Mesenchymal stem cell (in vitro differentiated cells and primary cell): ENCODE data around the gene SLC8A1.

Source experiments
- DNase-seq: peaks from one replicate; pipeline ENCODE4 v3.0.0-alpha.2; 2013
- H2AFZ ChIP-seq: one replicate; pipeline ENCODE4 v1.6.1; 2013; ENCODE audit warnings: low read depth, mild to moderate bottlenecking, control low read depth, inconsistent platforms, low read length, moderate library complexity
- H2AK5ac ChIP-seq: 2 replicates; pipeline ENCODE4 v1.6.1; 2013; ENCODE audit warnings: low read length, moderate library complexity, mild to moderate bottlenecking, inconsistent platforms; ENCODE audit not compliant: severe bottlenecking
- H2BK120ac ChIP-seq: one replicate; pipeline ENCODE4 v1.6.1; 2013; ENCODE audit warnings: low read depth, mild to moderate bottlenecking, inconsistent platforms, low read length, moderate library complexity
- H2BK12ac ChIP-seq, 2 experiments: one replicate each; pipeline ENCODE4 v1.6.1; 2013; ENCODE audit warnings: inconsistent platforms in 2 of 2, low read length in 2 of 2, mild to moderate bottlenecking in 2 of 2, moderate library complexity in 2 of 2, control low read depth in 1 of 2
- H2BK15ac ChIP-seq: one replicate; pipeline ENCODE4 v1.6.1; 2013; ENCODE audit warnings: mild to moderate bottlenecking, low read depth, inconsistent platforms; ENCODE audit not compliant: poor library complexity, severe bottlenecking
- H2BK5ac ChIP-seq: 2 replicates; pipeline ENCODE4 v1.6.1; 2013; ENCODE audit warnings: low read depth, mild to moderate bottlenecking, low read length, control low read depth, inconsistent platforms; ENCODE audit not compliant: poor library complexity, severe bottlenecking
- H3K14ac ChIP-seq, 2 experiments: one replicate each; pipeline ENCODE4 v1.6.1; 2013; ENCODE audit warnings: inconsistent platforms in 2 of 2, low read length in 2 of 2, control low read depth in 1 of 2, mild to moderate bottlenecking in 1 of 2, moderate library complexity in 1 of 2
- H3K18ac ChIP-seq, 2 experiments: one replicate each; pipeline ENCODE4 v1.6.1; 2013; ENCODE audit warnings: inconsistent platforms in 2 of 2, low read length in 2 of 2, control low read depth in 1 of 2, low read depth in 1 of 2, mild to moderate bottlenecking in 1 of 2
- H3K23ac ChIP-seq, 2 experiments: one replicate each; pipeline ENCODE4 v1.6.1; 2013; ENCODE audit warnings: inconsistent platforms in 2 of 2, low read length in 2 of 2, mild to moderate bottlenecking in 2 of 2, moderate library complexity in 2 of 2, control low read depth in 1 of 2
- H3K27ac ChIP-seq: 2 replicates; pipeline ENCODE4 v1.5.1; 2013; ENCODE audit warnings: mild to moderate bottlenecking, moderate library complexity, low read length, control low read depth, inconsistent platforms; ENCODE audit not compliant: poor library complexity, severe bottlenecking
- H3K27me3 ChIP-seq, 2 experiments: 2 replicates each; pipeline versions ENCODE4 v1.6.1 to v1.7.0; 2013; ENCODE audit warnings: low read length in 2 of 2, mild to moderate bottlenecking in 2 of 2, moderate library complexity in 2 of 2, control low read depth in 1 of 2, inconsistent platforms in 1 of 2; ENCODE audit not compliant: control insufficient read depth in 1 of 2, insufficient read depth in 1 of 2
- H3K36me3 ChIP-seq, 2 experiments: 2 replicates each; pipeline versions ENCODE4 v1.6.1 to v1.7.0; 2013; ENCODE audit warnings: low read length in 2 of 2, control low read depth in 1 of 2, inconsistent platforms in 1 of 2, low read depth in 1 of 2, mild to moderate bottlenecking in 1 of 2; ENCODE audit not compliant: insufficient read depth in 2 of 2, control insufficient read depth in 1 of 2
- H3K4ac ChIP-seq, 2 experiments: one replicate each; pipeline ENCODE4 v1.6.1; 2013; ENCODE audit warnings: inconsistent platforms in 2 of 2, low read length in 2 of 2, mild to moderate bottlenecking in 2 of 2, moderate library complexity in 2 of 2, control low read depth in 1 of 2, low read depth in 1 of 2
- H3K4me1 ChIP-seq: 2 replicates; pipeline ENCODE4 v1.6.1; 2013; ENCODE audit warnings: low read depth, low read length, control low read depth; ENCODE audit not compliant: control insufficient read depth, insufficient read depth
- H3K4me2 ChIP-seq: 2 replicates; pipeline ENCODE4 v1.6.1; 2013; ENCODE audit warnings: low read length, mild to moderate bottlenecking, inconsistent platforms; ENCODE audit not compliant: poor library complexity, severe bottlenecking
- H3K4me3 ChIP-seq, 2 experiments: 2 replicates each; pipeline versions ENCODE4 v1.5.1 to v1.7.0; 2013; ENCODE audit warnings: low read length in 2 of 2, mild to moderate bottlenecking in 2 of 2, control low read depth in 1 of 2, low read depth in 1 of 2; ENCODE audit not compliant: insufficient read depth in 1 of 2
- H3K79me1 ChIP-seq: replicated peaks from 2 replicates; pipeline ENCODE4 v1.6.1; 2013; ENCODE audit warnings: mild to moderate bottlenecking, control low read depth, low read length, inconsistent platforms; ENCODE audit not compliant: poor library complexity, severe bottlenecking
- H3K9ac ChIP-seq: 2 replicates; pipeline ENCODE4 v1.7.0; 2013; ENCODE audit warnings: mild to moderate bottlenecking, low read length, moderate library complexity
- H3K9me3 ChIP-seq: 2 replicates; pipeline ENCODE4 v1.7.0; 2013; ENCODE audit warnings: mild to moderate bottlenecking, low read length; ENCODE audit not compliant: control insufficient read depth
- H4K8ac ChIP-seq: one replicate; pipeline ENCODE4 v1.6.1; 2013; ENCODE audit warnings: inconsistent platforms, mild to moderate bottlenecking, low read length, moderate library complexity
- H4K91ac ChIP-seq: one replicate; pipeline ENCODE4 v1.6.1; 2013; ENCODE audit warnings: mild to moderate bottlenecking, low read length, inconsistent platforms
- WGBS: methylation state at CpG from one replicate; pipeline ENCODE4 v1.1.7; 2013; ENCODE audit warnings: mixed read lengths; 5-methylcytosine and 5-hydroxymethylcytosine counted together

SLC8A1 gene

GRCh38 chr2:40329739-40330030 lies 122.2 kb downstream of the SLC8A1 start:
- Histone ChIP-seq H4K8ac (no peak overlapping the region), H2BK12ac (no peak overlapping the region), H2AK5ac (no peak overlapping the region), H4K91ac (no peak overlapping the region), H3K4ac (no peak overlapping the region), H3K9ac (no peak overlapping the region), H2AFZ (no peak overlapping the region), H3K27me3 (no peaks in the 10 kb centered on the region), H3K79me1 (peaks cover 6% of the 10 kb centered on the region), H3K18ac (no peak overlapping the region), H3K14ac (no peak overlapping the region), H3K27ac (no peak overlapping the region), H2BK120ac (no peak overlapping the region), H3K23ac (no peak overlapping the region), H3K4me3 (no peak overlapping the region), H2BK5ac (no peak overlapping the region), H3K36me3 (no peaks in the 10 kb centered on the region), H3K4me2 (no peak overlapping the region), H2BK15ac (no peak overlapping the region), H3K4me1 (peaks cover 5% of the 10 kb centered on the region), H3K9me3 (no peaks in the 10 kb centered on the region)
- DNase-seq: no peak
- no CpG with 5 or more reads among the region's 1 CpG for WGBS

- no peaks in the 10 kb centered on the region for H3K9me3 ChIP-seq
These were observed 126.8 kb downstream of the SLC8A1 start for GRCh38 chr2:40325116-40325515.

GRCh38 chr2:40324656-40325055 lies 127.2 kb downstream of the SLC8A1 start:
- Histone ChIP-seq H2AK5ac (peak overlapping the region; percentile 83), H4K91ac (no peak overlapping the region), H3K9me3 (no peaks in the 10 kb centered on the region), H3K4ac (no peak overlapping the region), H4K8ac (no peak overlapping the region), H3K4me1 (peaks cover 3% of the 10 kb centered on the region), H3K4me2 (no peak overlapping the region), H3K23ac (no peak overlapping the region), H2BK15ac (no peak overlapping the region), H3K27me3 (no peaks in the 10 kb centered on the region), H3K36me3 (no peaks in the 10 kb centered on the region), H3K4me3 (no peak overlapping the region), H2BK5ac (no peak overlapping the region), H2AFZ (no peak overlapping the region), H3K27ac (peak overlapping the region; percentile 76), H2BK12ac (no peak overlapping the region), H3K9ac (no peak overlapping the region), H3K14ac (no peak overlapping the region), H2BK120ac (no peak overlapping the region), H3K79me1 (peaks cover 6% of the 10 kb centered on the region), H3K18ac (no peak overlapping the region)
- no peak for DNase-seq
- WGBS: 96% methylated on average over 1 of the region's 1 CpG

More at GRCh38 chr2:40325116-40325515, 126.8 kb downstream of the SLC8A1 start:
- H2BK5ac ChIP-seq: no peak overlapping the region
- no peak overlapping the region for H2BK120ac ChIP-seq
- H3K4ac ChIP-seq: no peak overlapping the region
- H3K27me3 ChIP-seq: no peaks in the 10 kb centered on the region
- peaks cover 3% of the 10 kb centered on the region for H3K4me1 ChIP-seq
- H3K9ac ChIP-seq: no peak overlapping the region
- no peak overlapping the region for H4K91ac ChIP-seq
- H2AK5ac ChIP-seq: no peak overlapping the region
- H3K18ac ChIP-seq: no peak overlapping the region
- no peak overlapping the region for H3K14ac ChIP-seq
- no peak overlapping the region for H3K4me2 ChIP-seq
- no peak overlapping the region for H2BK15ac ChIP-seq
- H3K27ac ChIP-seq: no peak overlapping the region
- DNase-seq: no peak
- no peaks in the 10 kb centered on the region for H3K36me3 ChIP-seq
- peaks cover 6% of the 10 kb centered on the region for H3K79me1 ChIP-seq
- no peak overlapping the region for H3K23ac ChIP-seq
- no peak overlapping the region for H4K8ac ChIP-seq
- no peak overlapping the region for H3K4me3 ChIP-seq
- H2BK12ac ChIP-seq: no peak overlapping the region
- H2AFZ ChIP-seq: no peak overlapping the region

GRCh38 chr2:40321822-40322221 lies 130.1 kb downstream of the SLC8A1 start:
- Histone ChIP-seq H2BK12ac (no peak overlapping the region), H3K27me3 (no peaks in the 10 kb centered on the region), H3K36me3 (no peaks in the 10 kb centered on the region), H3K9ac (no peak overlapping the region), H3K9me3 (no peaks in the 10 kb centered on the region), H3K14ac (no peak overlapping the region), H2BK5ac (no peak overlapping the region), H3K23ac (no peak overlapping the region), H2BK120ac (no peak overlapping the region), H3K18ac (no peak overlapping the region), H4K91ac (no peak overlapping the region), H2BK15ac (no peak overlapping the region), H2AFZ (no peak overlapping the region), H3K4me2 (no peak overlapping the region), H3K4me3 (no peak overlapping the region), H3K4ac (no peak overlapping the region), H3K79me1 (no peaks in the 10 kb centered on the region), H3K4me1 (peaks cover 3% of the 10 kb centered on the region), H2AK5ac (no peak overlapping the region), H4K8ac (no peak overlapping the region), H3K27ac (no peak overlapping the region)
- 100% methylated on average over 1 of the region's 2 CpGs for WGBS
- no peak for DNase-seq
